ENCODE data around the gene ATP10A.

DNA sequence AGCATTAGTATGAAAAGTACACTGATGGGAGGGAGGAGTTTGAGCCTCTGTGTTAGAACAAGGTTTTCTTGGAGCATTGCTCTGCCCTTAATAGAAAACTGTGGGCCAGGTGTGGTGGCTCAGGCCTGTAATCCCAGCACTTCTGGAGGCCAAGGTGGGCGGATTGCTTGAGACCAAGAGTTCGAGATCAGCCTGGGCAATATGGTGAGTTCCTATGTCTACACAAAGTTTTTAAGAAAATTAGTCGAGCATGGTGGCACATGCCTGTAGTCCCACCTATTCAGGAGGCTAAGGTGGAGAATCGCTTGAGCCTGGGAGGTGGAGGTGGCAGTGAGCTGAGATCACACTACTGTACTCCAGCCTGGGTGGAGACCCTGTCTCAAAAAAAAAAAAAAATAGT, 103.7 kb downstream of the ATP10A start:
- TF ChIP-seq, protein P1, sequence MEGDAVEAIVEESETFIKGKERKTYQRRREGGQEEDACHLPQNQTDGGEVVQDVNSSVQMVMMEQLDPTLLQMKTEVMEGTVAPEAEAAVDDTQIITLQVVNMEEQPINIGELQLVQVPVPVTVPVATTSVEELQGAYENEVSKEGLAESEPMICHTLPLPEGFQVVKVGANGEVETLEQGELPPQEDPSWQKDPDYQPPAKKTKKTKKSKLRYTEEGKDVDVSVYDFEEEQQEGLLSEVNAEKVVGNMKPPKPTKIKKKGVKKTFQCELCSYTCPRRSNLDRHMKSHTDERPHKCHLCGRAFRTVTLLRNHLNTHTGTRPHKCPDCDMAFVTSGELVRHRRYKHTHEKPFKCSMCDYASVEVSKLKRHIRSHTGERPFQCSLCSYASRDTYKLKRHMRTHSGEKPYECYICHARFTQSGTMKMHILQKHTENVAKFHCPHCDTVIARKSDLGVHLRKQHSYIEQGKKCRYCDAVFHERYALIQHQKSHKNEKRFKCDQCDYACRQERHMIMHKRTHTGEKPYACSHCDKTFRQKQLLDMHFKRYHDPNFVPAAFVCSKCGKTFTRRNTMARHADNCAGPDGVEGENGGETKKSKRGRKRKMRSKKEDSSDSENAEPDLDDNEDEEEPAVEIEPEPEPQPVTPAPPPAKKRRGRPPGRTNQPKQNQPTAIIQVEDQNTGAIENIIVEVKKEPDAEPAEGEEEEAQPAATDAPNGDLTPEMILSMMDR (IDR thresholded peaks at IDR 0.05; ENCODE audit: control extremely low read depth in 1 of 3, insufficient read depth in 1 of 3, low read depth in 1 of 3, low read length in 3 of 3), result no peak
- TF ChIP-seq CEBPB (IDR thresholded peaks at IDR 0.05; ENCODE audit: low read depth, low read length) (no peak), CREB1 (IDR thresholded peaks at IDR 0.05) (no peak), POLR2A (IDR thresholded peaks at IDR 0.05; ENCODE audit: control extremely low read depth in 1 of 2, low read depth in 2 of 2, low read length in 2 of 2) (no peak), CBX8 (IDR thresholded peaks at IDR 0.05; ENCODE audit: borderline replicate concordance, low read depth, low read length) (no peak), EZH2 (IDR thresholded peaks at IDR 0.05; ENCODE audit: low read depth, low read length, severe bottlenecking) (no peak), FOSL1 (IDR thresholded peaks at IDR 0.05; ENCODE audit: insufficient read depth, low read depth, low read length) (no peak), ZNF274 (IDR thresholded peaks at IDR 0.05; ENCODE audit: borderline replicate concordance, extremely low read depth, low read length) (no peak)

All from H1 (cell line).